OCI-LY1 (cell line): Measurements from ENCODE around the gene EPHX1.

Experiments
- H2AFZ ChIP-seq: fragments of 200-600 bp; sonication (generic), shearing (Covaris generic); 2 replicates; pipeline ENCODE4 v1.6.0; 2014; ENCODE audit warnings: antibody characterized with exemption, mild to moderate bottlenecking, low read length
- H3F3A ChIP-seq: fragments of 200-600 bp; sonication (generic), shearing (Covaris generic); 2 replicates; pipeline ENCODE4 v1.6.0; 2014; ENCODE audit warnings: mild to moderate bottlenecking, antibody characterized with exemption, low read length, moderate library complexity; ENCODE audit not compliant: insufficient read depth
- H3K27ac ChIP-seq: fragments of 200-600 bp; sonication (generic); 2 replicates; pipeline ENCODE4 v1.5.1; 2014; ENCODE audit warnings: low read length, mixed run types, mild to moderate bottlenecking, low read depth; ENCODE audit not compliant: poor library complexity, severe bottlenecking
- H3K27me3 ChIP-seq: fragments of 200-600 bp; sonication (generic); 2 replicates; pipeline ENCODE4 v1.6.0; 2014; ENCODE audit warnings: antibody characterized with exemption, mild to moderate bottlenecking, low read length, moderate library complexity; ENCODE audit not compliant: insufficient read depth
- H3K36me3 ChIP-seq: fragments of 200-600 bp; sonication (generic); 2 replicates; pipeline ENCODE4 v1.6.1; 2014; ENCODE audit warnings: mild to moderate bottlenecking, antibody characterized with exemption, low read length, moderate library complexity, mixed read lengths; ENCODE audit not compliant: insufficient read depth
- H3K4me1 ChIP-seq: fragments of 200-600 bp; sonication (generic); 2 replicates; pipeline ENCODE4 v1.5.1; 2014; ENCODE audit warnings: mild to moderate bottlenecking, low read length, moderate library complexity; ENCODE audit not compliant: insufficient read depth, severe bottlenecking
- H3K4me2 ChIP-seq: fragments of 200-600 bp; sonication (generic), shearing (Covaris generic); 2 replicates; pipeline ENCODE4 v1.6.1; 2014; ENCODE audit warnings: low read length
- H3K4me3 ChIP-seq: fragments of 200-600 bp; sonication (generic); 2 replicates; pipeline ENCODE4 v1.5.1; 2014; ENCODE audit warnings: low read length, low read depth, mild to moderate bottlenecking, mixed read lengths; ENCODE audit not compliant: poor library complexity, severe bottlenecking
- H3K79me2 ChIP-seq: fragments of 200-600 bp; shearing (Covaris generic); 2 replicates; pipeline ENCODE4 v1.6.1; 2016; ENCODE audit warnings: mixed run types, low read length, mixed read lengths; ENCODE audit not compliant: insufficient read depth
- H3K9ac ChIP-seq: fragments of 200-600 bp; sonication (generic), shearing (Covaris generic); 2 replicates; pipeline ENCODE4 v1.6.1; 2014; ENCODE audit warnings: mild to moderate bottlenecking, low read length, mixed read lengths
- H3K9me2 ChIP-seq: fragments of 200-600 bp; sonication (generic), shearing (Covaris generic); 2 replicates; pipeline ENCODE4 v1.6.1; 2014; ENCODE audit warnings: low read depth, mild to moderate bottlenecking, low read length, mixed read lengths
- H3K9me3 ChIP-seq: fragments of 200-600 bp; shearing (Covaris generic); 2 replicates; pipeline ENCODE4 v1.6.1; 2014; ENCODE audit warnings: low read length, mixed read lengths
- H4K20me1 ChIP-seq: fragments of 200-600 bp; sonication (generic), shearing (Covaris generic); 2 replicates; pipeline ENCODE4 v1.6.0; 2016; ENCODE audit warnings: mild to moderate bottlenecking, low read length; ENCODE audit not compliant: insufficient read depth
- CTCF ChIP-seq: fragments of 200-600 bp; sonication (generic), shearing (Covaris generic); IDR thresholded peaks from 2 replicates; pipeline ENCODE4 v1.5.1; 2017; ENCODE audit warnings: mild to moderate bottlenecking, antibody characterized with exemption, low read length, moderate library complexity, mixed read lengths
- EZH2 ChIP-seq: fragments of 200-600 bp; sonication (generic), shearing (Covaris generic); IDR thresholded peaks from 2 replicates; pipeline ENCODE4 v1.8.0; 2017; ENCODE audit warnings: borderline replicate concordance, mixed run types, mild to moderate bottlenecking, antibody characterized with exemption, low read length, moderate library complexity, mixed read lengths

EPHX1 gene

GRCh38 chr1:225815526-225816178 is 5.7 kb downstream of the EPHX1 start:
- no peaks in the 10 kb centered on the region for H3F3A ChIP-seq
- no peak overlapping the region for H2AFZ ChIP-seq
- H3K4me2 ChIP-seq = no peak overlapping the region
- H4K20me1 ChIP-seq = no peaks in the 10 kb centered on the region
- H3K4me3 ChIP-seq = no peak overlapping the region
- H3K36me3 ChIP-seq = no peaks in the 10 kb centered on the region
- H3K9me3 ChIP-seq = no peaks in the 10 kb centered on the region
- H3K9ac ChIP-seq = no peak overlapping the region
- H3K9me2 ChIP-seq = no peaks in the 10 kb centered on the region
- no peaks in the 10 kb centered on the region for H3K27me3 ChIP-seq
- no peaks in the 10 kb centered on the region for H3K4me1 ChIP-seq
- H3K27ac ChIP-seq = no peak overlapping the region
- no peaks in the 10 kb centered on the region for H3K79me2 ChIP-seq
- TF ChIP-seq CTCF = no peak
- no peak for TF ChIP-seq EZH2

- Histone ChIP-seq H3K4me2 (no peak overlapping the region), H4K20me1 (no peaks in the 10 kb centered on the region), H3K27ac (no peak overlapping the region), H3K36me3 (no peaks in the 10 kb centered on the region), H3K9ac (no peak overlapping the region), H3K4me1 (no peaks in the 10 kb centered on the region), H3K4me3 (no peak overlapping the region), H3K79me2 (no peaks in the 10 kb centered on the region), H2AFZ (no peak overlapping the region), H3K9me3 (no peaks in the 10 kb centered on the region), H3F3A (no peaks in the 10 kb centered on the region), H3K9me2 (no peaks in the 10 kb centered on the region), H3K27me3 (no peaks in the 10 kb centered on the region)
- TF ChIP-seq EZH2 = no peak
- no peak for TF ChIP-seq CTCF
Measured at GRCh38 chr1:225816643-225817538, 7.0 kb downstream of the EPHX1 start.

DNA sequence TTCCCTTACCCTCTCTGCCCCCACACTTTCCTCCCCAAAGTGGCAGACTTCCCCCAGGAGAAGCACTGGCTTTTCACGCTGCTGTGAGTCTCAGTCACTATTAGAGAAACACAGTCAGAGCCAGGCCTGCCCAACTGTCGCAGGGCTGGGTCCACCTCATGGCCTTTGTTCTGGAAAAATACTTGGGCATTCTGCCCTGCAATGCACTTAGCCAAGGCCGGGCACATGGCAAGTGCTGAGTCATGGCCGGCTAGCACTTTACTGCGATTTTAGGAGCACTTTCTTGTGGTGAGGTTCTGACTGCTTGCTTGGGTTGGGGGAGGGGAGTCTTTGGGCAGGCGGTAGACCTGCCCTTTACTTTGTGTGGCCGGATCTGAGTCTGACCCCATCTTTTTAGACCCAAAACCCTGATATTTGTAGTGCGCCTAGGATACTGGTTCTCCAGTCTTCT is 7.7 kb downstream of the EPHX1 start:
- no peaks in the 10 kb centered on the region for H4K20me1 ChIP-seq
- no peaks in the 10 kb centered on the region for H3K79me2 ChIP-seq
- no peaks in the 10 kb centered on the region for H3F3A ChIP-seq
- H3K27me3 ChIP-seq = no peaks in the 10 kb centered on the region
- no peak overlapping the region for H3K4me3 ChIP-seq
- H3K4me1 ChIP-seq = no peaks in the 10 kb centered on the region
- H3K4me2 ChIP-seq = no peak overlapping the region
- TF ChIP-seq EZH2 = no peak
- TF ChIP-seq CTCF = no peak
- no peak overlapping the region for H3K9ac ChIP-seq
- no peaks in the 10 kb centered on the region for H3K9me3 ChIP-seq
- H3K27ac ChIP-seq = no peak overlapping the region
- H2AFZ ChIP-seq = no peak overlapping the region
- H3K9me2 ChIP-seq = no peaks in the 10 kb centered on the region
- H3K36me3 ChIP-seq = no peaks in the 10 kb centered on the region
